ENCODE data around the gene HMX2. TPM values are rescaled to one million over a fixed set of nuclear protein-coding genes. Genes with fewer than 3 reads are reported as not detected.
A peak's percentile ranks its signal among the peaks of the same experiment; 100 is the strongest.

Gene HMX2
- total RNA-seq, 1 experiment from 2014 or later = not detected

DNA sequence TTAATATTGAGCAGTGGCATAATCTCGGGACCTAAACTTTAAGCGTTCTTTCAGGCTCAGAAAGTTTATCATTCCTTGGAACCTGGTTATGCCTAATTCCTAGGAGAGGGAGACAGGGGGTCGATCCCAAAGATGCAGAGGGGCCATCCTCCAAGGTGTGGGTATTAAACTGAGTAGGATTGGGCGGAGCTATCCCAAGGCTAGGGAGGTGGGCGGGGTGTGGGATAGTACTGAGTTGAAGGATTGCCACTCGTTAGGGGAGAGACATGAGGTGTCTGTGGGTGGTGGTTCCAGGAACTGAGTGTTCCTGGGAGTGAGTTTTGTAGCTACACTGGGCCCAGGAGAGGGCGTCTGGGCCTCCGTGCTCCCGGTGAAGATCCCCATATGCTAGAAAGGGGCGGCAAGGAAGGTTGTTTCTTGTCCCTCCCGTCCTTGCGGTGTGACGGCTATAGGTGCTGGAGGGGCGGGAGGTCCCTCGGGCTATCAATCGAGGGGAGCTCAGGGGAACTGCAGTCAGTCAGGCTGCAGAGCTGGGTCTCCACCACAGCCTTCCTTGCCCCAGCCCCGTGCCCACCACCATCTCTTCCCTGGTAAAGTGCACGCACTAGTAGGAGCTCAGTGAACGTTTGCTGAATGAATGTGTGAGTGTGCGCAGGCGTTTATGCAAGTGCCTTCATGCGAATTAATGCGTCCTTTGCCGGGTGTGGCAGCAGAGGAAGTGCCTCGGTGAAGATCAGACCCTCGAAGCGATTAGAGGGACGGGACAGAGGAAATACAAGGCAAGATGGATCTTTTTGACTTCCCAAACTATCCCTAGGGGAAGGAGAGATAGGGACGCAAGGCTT lies 3.0 kb upstream of the HMX2 start:
- Histone ChIP-seq H3F3A (ENCODE audit: low read length, unreplicated experiment) (no peaks in the 10 kb centered on the region), H3K9me2 (replicated peaks; ENCODE audit: low read length) (no peaks in the 10 kb centered on the region), H4K20me1 (ENCODE audit: low read length) (no peaks in the 10 kb centered on the region), H3K9me3 (ENCODE audit: low read length) (no peaks in the 10 kb centered on the region), H3K79me2 (ENCODE audit: low read length) (no peaks in the 10 kb centered on the region), H3K4me2 (ENCODE audit: low read length) (peak overlapping the region; percentile 78), H3K36me3 (ENCODE audit: low read depth, low read length) (no peaks in the 10 kb centered on the region), H3K4me3 (ENCODE audit: low read length) (peak overlapping the region; percentile 52), H3K27me3 (ENCODE audit: low read length) (peaks cover 24% of the 10 kb centered on the region), H3K9ac (ENCODE audit: low read length) (no peak overlapping the region), H2AFZ (ENCODE audit: low read length) (peak overlapping the region; percentile 75), H3K4me1 (ENCODE audit: insufficient read depth, low read length) (0 out of 2 replicates have a peak, but pooled peaks cover 6% of the 10 kb centered on the region), H3K27ac (ENCODE audit: low read length) (no peak overlapping the region)
- ChIA-PET CTCF (interaction anchor here (0.9 to 1.3 kb wide), 3 partner anchors 139 to 236 kb away, joined by 3 to 5 read pairs (median 5); no protein-coding TSS in a partner anchor), POLR2A (ENCODE audit: unreplicated experiment) (interaction anchor here (0.7 kb wide), 1 partner anchor 9 kb away, joined by 3 read pairs; no protein-coding TSS in a partner anchor)
- no TSS peak for BruUV-seq (replicated peaks)
- peak; percentile 53 for DNase-seq
- TF ChIP-seq EZH2phosphoT487 (IDR thresholded peaks at IDR 0.05; ENCODE audit: borderline replicate concordance, low read length) (no peak), EZH2 (IDR thresholded peaks at IDR 0.05; ENCODE audit: low read length, unreplicated experiment) (no peak)
- TF ChIP-seq, protein P1, sequence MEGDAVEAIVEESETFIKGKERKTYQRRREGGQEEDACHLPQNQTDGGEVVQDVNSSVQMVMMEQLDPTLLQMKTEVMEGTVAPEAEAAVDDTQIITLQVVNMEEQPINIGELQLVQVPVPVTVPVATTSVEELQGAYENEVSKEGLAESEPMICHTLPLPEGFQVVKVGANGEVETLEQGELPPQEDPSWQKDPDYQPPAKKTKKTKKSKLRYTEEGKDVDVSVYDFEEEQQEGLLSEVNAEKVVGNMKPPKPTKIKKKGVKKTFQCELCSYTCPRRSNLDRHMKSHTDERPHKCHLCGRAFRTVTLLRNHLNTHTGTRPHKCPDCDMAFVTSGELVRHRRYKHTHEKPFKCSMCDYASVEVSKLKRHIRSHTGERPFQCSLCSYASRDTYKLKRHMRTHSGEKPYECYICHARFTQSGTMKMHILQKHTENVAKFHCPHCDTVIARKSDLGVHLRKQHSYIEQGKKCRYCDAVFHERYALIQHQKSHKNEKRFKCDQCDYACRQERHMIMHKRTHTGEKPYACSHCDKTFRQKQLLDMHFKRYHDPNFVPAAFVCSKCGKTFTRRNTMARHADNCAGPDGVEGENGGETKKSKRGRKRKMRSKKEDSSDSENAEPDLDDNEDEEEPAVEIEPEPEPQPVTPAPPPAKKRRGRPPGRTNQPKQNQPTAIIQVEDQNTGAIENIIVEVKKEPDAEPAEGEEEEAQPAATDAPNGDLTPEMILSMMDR (conservative IDR thresholded peaks at IDR 0.05; ENCODE audit: low read depth, low read length) = peak; percentile 39; the same call in 1 of the 2 replicates
- ATAC-seq = peak; percentile 82
- intact Hi-C loops (cut with micrococcal nuclease) = loop anchor here (1.0 kb wide), 1 partner anchor 235 kb away; no protein-coding TSS in a partner anchor

DNA sequence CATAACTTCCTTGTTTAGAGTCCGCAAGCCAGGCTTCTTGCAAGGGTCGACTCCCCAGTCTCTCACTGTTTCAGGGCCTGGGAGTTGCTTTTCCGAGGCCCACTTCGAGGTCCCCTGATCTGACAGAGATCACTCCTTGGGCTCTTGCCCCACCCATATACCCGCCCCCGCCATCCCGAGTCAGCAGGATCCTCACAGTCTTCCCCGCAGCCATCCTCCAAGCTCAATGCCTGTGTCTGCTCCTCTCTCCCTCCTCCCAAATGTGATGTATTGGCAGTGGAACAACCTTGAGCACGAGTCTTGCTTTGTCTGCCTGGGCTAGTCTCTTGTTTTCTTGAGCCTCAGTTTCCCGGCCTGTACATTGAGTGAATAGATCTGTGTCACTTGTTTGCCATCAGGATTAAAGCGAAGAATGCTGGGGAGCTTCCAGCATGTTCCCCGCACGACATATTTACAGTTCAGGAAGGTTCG lies 2.4 kb upstream of the HMX2 start:
- no peaks in the 10 kb centered on the region for H4K20me1 ChIP-seq (ENCODE audit: low read length)
- POLR2A ChIA-PET (ENCODE audit: unreplicated experiment) = interaction anchor here (0.7 kb wide), 1 partner anchor 8 kb away, joined by 3 read pairs; no protein-coding TSS in a partner anchor

More for the DNA sequence above, 2.4 kb upstream of the HMX2 start:
- TF ChIP-seq, protein P1 (conservative IDR thresholded peaks at IDR 0.05; ENCODE audit: low read depth, low read length) = no peak
- TF ChIP-seq EZH2 (IDR thresholded peaks at IDR 0.05; ENCODE audit: low read length, unreplicated experiment) (no peak), EZH2phosphoT487 (IDR thresholded peaks at IDR 0.05; ENCODE audit: borderline replicate concordance, low read length) (no peak)
- Histone ChIP-seq H3K9me2 (replicated peaks; ENCODE audit: low read length) (no peaks in the 10 kb centered on the region), H3K36me3 (ENCODE audit: low read depth, low read length) (no peaks in the 10 kb centered on the region), H3K27ac (ENCODE audit: low read length) (no peak overlapping the region), H2AFZ (ENCODE audit: low read length) (peak overlapping the region; percentile 75), H3K27me3 (ENCODE audit: low read length) (peaks cover 17% of the 10 kb centered on the region), H3F3A (ENCODE audit: low read length, unreplicated experiment) (no peaks in the 10 kb centered on the region), H3K4me3 (ENCODE audit: low read length) (peak overlapping the region; percentile 52), H3K9ac (ENCODE audit: low read length) (no peak overlapping the region), H3K4me2 (ENCODE audit: low read length) (peak overlapping the region; percentile 78), H3K4me1 (ENCODE audit: insufficient read depth, low read length) (0 out of 2 replicates have a peak, but pooled peaks cover 6% of the 10 kb centered on the region), H3K79me2 (ENCODE audit: low read length) (no peaks in the 10 kb centered on the region), H3K9me3 (ENCODE audit: low read length) (no peaks in the 10 kb centered on the region)
- peak; percentile 14; the same call in 1 of the 2 replicates for ATAC-seq
- no TSS peak for BruUV-seq (replicated peaks)
- DNase-seq = no peak
- intact Hi-C loops (cut with micrococcal nuclease) = loop anchor here (1.0 kb wide), 1 partner anchor 235 kb away; no protein-coding TSS in a partner anchor
- CTCF ChIA-PET = interaction anchor here (0.9 to 1.3 kb wide), 3 partner anchors 139 to 235 kb away, joined by 3 to 5 read pairs (median 5); no protein-coding TSS in a partner anchor
